HG03097 (cell line): Measurements from ENCODE around the gene NUDT19.

Experiments
- ATAC-seq: cut with Tn5 transposase; IDR thresholded peaks from one replicate; pipeline ENCODE4 v1.9.1; 2021; ENCODE audit not compliant: unreplicated experiment, low FRiP score

Gene NUDT19

DNA sequence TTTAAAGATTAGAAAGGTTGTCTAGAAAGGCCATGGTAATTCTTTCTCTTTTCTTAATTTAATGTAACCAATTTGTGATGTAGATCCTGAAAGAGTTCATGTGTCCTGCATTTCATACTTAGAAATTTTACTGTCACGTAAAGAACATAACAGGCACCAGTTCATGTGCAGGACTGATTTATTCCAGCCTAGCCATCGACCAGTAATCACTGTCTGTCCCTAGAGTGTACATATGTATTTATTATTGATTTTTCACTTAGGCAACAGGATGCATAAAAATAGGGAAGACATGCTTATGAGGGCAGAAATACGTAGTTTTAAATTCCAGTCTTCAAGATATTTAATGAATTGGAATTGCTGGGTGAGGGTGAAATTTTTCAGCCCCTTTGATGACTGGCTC is 65.6 kb downstream of the NUDT19 start:
- no peak for ATAC-seq
